ENCODE measurements around the gene RAB9A. TPM values are rescaled to one million over a fixed set of nuclear protein-coding genes. Genes with fewer than 3 reads are reported as not detected.

Gene RAB9A
- total and polyA plus RNA-seq, 9 of the 15 experiments (the other 6 are each of a cell fraction or from before 2014, with no cell fraction given), result 13.5 to 20.8 (median 17.7) TPM

GRCh38 chrX:13748486-13748885 lies 59.6 kb downstream of the RAB9A start:
- in situ Hi-C loops (cut with MboI), result loop anchor here (5.0 kb wide), 1 partner anchor 96 kb away; the partner anchor contains the start of gene TCEANC
- Histone ChIP-seq H3K4me2 (ENCODE audit: insufficient read depth, low read length) (no peak overlapping the region), H3K36me3 (ENCODE audit: control insufficient read depth, insufficient read depth, low read length) (peaks cover 83% of the 10 kb centered on the region), H3K9me1 (ENCODE audit: control insufficient read depth, insufficient read depth, low read length) (no peaks in the 10 kb centered on the region), H3K27ac (ENCODE audit: extremely low read depth, low read depth, low read length) (no peak overlapping the region), H2AFZ (ENCODE audit: low read depth, low read length) (no peak overlapping the region), H3K79me2 (ENCODE audit: control insufficient read depth, insufficient read depth, low read length) (no peaks in the 10 kb centered on the region), H3K27me3 (ENCODE audit: control insufficient read depth in 2 of 2, insufficient read depth in 2 of 2, low read length in 2 of 2) (no peaks in the 10 kb centered on the region), H3K9me3 (replicated peaks; ENCODE audit: control insufficient read depth, insufficient read depth, low read depth, low read length) (no peaks in the 10 kb centered on the region), H3K9ac (ENCODE audit: insufficient read depth in 1 of 2, low read depth in 2 of 2, low read length in 2 of 2) (no peak overlapping the region), H3K4me1 (replicated peaks in 1 of 2; ENCODE audit: control insufficient read depth in 2 of 2, insufficient read depth in 2 of 2, low read length in 2 of 2) (no peaks in the 10 kb centered on the region), H4K20me1 (replicated peaks; ENCODE audit: control insufficient read depth, insufficient read depth, low read length) (no peaks in the 10 kb centered on the region), H3K4me3 (no peak overlapping the region)
- ChIA-PET POLR2A (no interaction called here), CTCF (ENCODE audit: low intra/inter-chr PET ratio) (interaction anchor here (2.6 kb wide), 1 partner anchor 90 kb away, joined by 19 read pairs; no protein-coding TSS in a partner anchor)
- no peak for ATAC-seq
- intact Hi-C loops (cut with micrococcal nuclease), result no loop called here
- WGBS (ENCODE audit: insufficient coverage, low coverage, missing lambda C conversion rate), result 90% methylated on average over 3 of the region's 3 CpGs
- no peak for TF ChIP-seq ESRRB (CRISPR knock-in tag; IDR thresholded peaks at IDR 0.05; ENCODE audit: borderline replicate concordance)
- TF ChIP-seq ZNF507 (tag; conservative IDR thresholded peaks at IDR 0.05), result no peak
- no peak for TF ChIP-seq KAT8 (IDR thresholded peaks at IDR 0.05; ENCODE audit: low read depth)
- no peak for TF ChIP-seq KDM2B (CRISPR knock-in tag; IDR thresholded peaks at IDR 0.05)
- TF ChIP-seq U2AF2 (optimal IDR thresholded peaks at IDR 0.05; ENCODE audit: low read depth, low read length), result no peak
- no peak for TF ChIP-seq CTCF (IDR thresholded peaks at IDR 0.05 in 2 of 3, conservative IDR thresholded peaks at IDR 0.05 in 1 of 3; ENCODE audit: insufficient read depth in 2 of 3, low read depth in 1 of 3, low read length in 3 of 3)
- TF ChIP-seq ZNF124 (CRISPR knock-in tag; IDR thresholded peaks at IDR 0.05), result no peak
- TF ChIP-seq TOE1 (IDR thresholded peaks at IDR 0.05; ENCODE audit: borderline replicate concordance), result no peak
- no peak for TF ChIP-seq TOE1 (CRISPR knock-in tag; IDR thresholded peaks at IDR 0.05; ENCODE audit: borderline replicate concordance, low read depth)
- DNase-seq (ENCODE audit: extremely low read depth in 1 of 4, low spot score in 3 of 4), result no peak
- FAIRE-seq, result no peak
- no TSS peak for BruUV-seq (replicated peaks)
